C4-2B (cell line): ENCODE results near the gene NF1.
"Not testable (repeated sequence)": the region's sequence is repeated elsewhere in the genome, so short reads cannot be mapped to it uniquely, and the experiment has no call there.

Experiments used
- H3K27ac ChIP-seq: fragments of 450-650 bp; 2 replicates; pipeline ENCODE4 v1.5.1; 2017
- CTCF ChIP-seq: fragments of 450-650 bp; conservative IDR thresholded peaks from 2 replicates; pipeline ENCODE4 v1.5.1; 2017; ENCODE audit warnings: mild to moderate bottlenecking
- ZFX ChIP-seq: fragments of 450-650 bp; IDR thresholded peaks from 2 replicates; pipeline ENCODE4 v1.6.1; 2017

NF1 gene

GRCh38 chr17:31144836-31145235 lies 50.1 kb downstream of the NF1 start:
- no peak for TF ChIP-seq CTCF
- no peak overlapping the region for H3K27ac ChIP-seq

GRCh38 chr17:31147507-31148202 lies 52.9 kb downstream of the NF1 start:
- no peak for TF ChIP-seq CTCF
- TF ChIP-seq ZFX = no peak
- H3K27ac ChIP-seq = no peak overlapping the region

GRCh38 chr17:31148205-31148604 lies 53.4 kb downstream of the NF1 start:
- no peak overlapping the region for H3K27ac ChIP-seq
- TF ChIP-seq ZFX = no peak
- no peak for TF ChIP-seq CTCF

GRCh38 chr17:31152271-31152670 lies 57.5 kb downstream of the NF1 start:
- TF ChIP-seq ZFX = no peak
- TF ChIP-seq CTCF = no peak
- no peak overlapping the region for H3K27ac ChIP-seq

GRCh38 chr17:31155208-31155810 lies 60.5 kb downstream of the NF1 start:
- no peak for TF ChIP-seq CTCF
- TF ChIP-seq ZFX = no peak
- no peak overlapping the region for H3K27ac ChIP-seq

GRCh38 chr17:31156326-31156725 lies 61.5 kb downstream of the NF1 start:
- H3K27ac ChIP-seq = no peak overlapping the region
- TF ChIP-seq ZFX = no peak

- H3K27ac ChIP-seq = not testable (repeated sequence)
Measured at GRCh38 chr17:31156864-31157263, 62.1 kb downstream of the NF1 start.

GRCh38 chr17:31158746-31159377 lies 64.1 kb downstream of the NF1 start:
- no peak overlapping the region for H3K27ac ChIP-seq
- TF ChIP-seq ZFX (no peak), CTCF (no peak)
